GM10248 (cell line): Measurements from ENCODE around the gene ABCA7.

Experiments used
- CTCF ChIA-PET: fragments of 300-600 bp; sonication (Branson Sonifier 250); formaldehyde crosslinking; extraction: SDS; loops from one replicate; lab custom pipeline; 2021; ENCODE audit warnings: antibody characterized with exemption; lab: Yijun Ruan, JAX
- POLR2A ChIA-PET: fragments of 350-650 bp; sonication (Branson Sonifier 250); formaldehyde crosslinking; extraction: SDS; loops from one replicate; lab custom pipeline; 2020; ENCODE audit warnings: antibody characterized with exemption; lab: Yijun Ruan, JAX
- DNase-seq: peaks from one replicate; pipeline ENCODE4 v3.0.0; 2012; ENCODE audit errors: extremely low spot score
- CTCF ChIP-seq: IDR thresholded peaks from 2 replicates; pipeline ENCODE4 v1.5.1; 2012; ENCODE audit warnings: mild to moderate bottlenecking, low read depth; ENCODE audit errors: extremely low read depth, missing control alignments, control extremely low read depth

Gene ABCA7

GRCh38 chr19:1039646-1040475 is at the start of gene ABCA7:
ABCA7 (plus strand) TSS chr19:1040107; CDS start chr19:1041362, 1,255 bp downstream.
- DNase-seq = peak; percentile 96
- ChIA-PET POLR2A (interaction anchor here (1.0 to 1.2 kb wide), 3 partner anchors 18 to 202 kb away, joined by 3 to 8 read pairs (median 3); partner anchors contain the start of genes ARHGAP45, ATP5F1D, RNU6-2 and TMEM259), CTCF (interaction anchor here (0.8 to 4.7 kb wide), 8 partner anchors 9 to 202 kb away, joined by 3 to 32 read pairs (median 4); partner anchors contain the start of genes ARHGAP45, ATP5F1D, CNN2 and GPX4)
- TF ChIP-seq CTCF = no peak

GRCh38 chr19:990119-990571 is 49.8 kb upstream of the ABCA7 start:
- DNase-seq = no peak
- POLR2A ChIA-PET = no interaction called here
- CTCF ChIA-PET = interaction anchor here (1.2 kb wide), 1 partner anchor 8 kb away, joined by 3 read pairs; no protein-coding TSS in a partner anchor
- TF ChIP-seq CTCF = no peak

- no peak for TF ChIP-seq CTCF
- POLR2A ChIA-PET = no interaction called here
- no peak for DNase-seq
- CTCF ChIA-PET = interaction anchor here (1.2 kb wide), 1 partner anchor 9 kb away, joined by 3 read pairs; no protein-coding TSS in a partner anchor
Observed at GRCh38 chr19:990746-991145, 49.2 kb upstream of the ABCA7 start.

GRCh38 chr19:991174-991931 is 48.6 kb upstream of the ABCA7 start:
- DNase-seq = peak; percentile 63
- ChIA-PET POLR2A (no interaction called here), CTCF (interaction anchor here (1.2 kb wide), 1 partner anchor 9 kb away, joined by 3 read pairs; no protein-coding TSS in a partner anchor)
- TF ChIP-seq CTCF = no peak

GRCh38 chr19:991932-992669 is 47.8 kb upstream of the ABCA7 start:
- POLR2A ChIA-PET = no interaction called here
- CTCF ChIA-PET = no interaction called here
- no peak for DNase-seq
- no peak for TF ChIP-seq CTCF
